CD1c-positive myeloid dendritic cell (primary cell): ENCODE data around the gene RNF126.
A peak's percentile ranks its signal among the peaks of the same experiment; 100 is the strongest.

Experiments used
- DNase-seq: peaks from one replicate; pipeline ENCODE4 v3.0.0-alpha.2; 2016; ENCODE audit errors: extremely low spot score

The RNF126 gene

GRCh38 chr19:663682-664117 is 686 bp upstream of the RNF126 start:
- DNase-seq: no peak

- DNase-seq: peak; percentile 73
Observed at GRCh38 chr19:662207-662961, 630 bp downstream of the RNF126 start.

- DNase-seq: peak; percentile 62
Observed at GRCh38 chr19:661427-662196, 1.4 kb downstream of the RNF126 start.

DNA sequence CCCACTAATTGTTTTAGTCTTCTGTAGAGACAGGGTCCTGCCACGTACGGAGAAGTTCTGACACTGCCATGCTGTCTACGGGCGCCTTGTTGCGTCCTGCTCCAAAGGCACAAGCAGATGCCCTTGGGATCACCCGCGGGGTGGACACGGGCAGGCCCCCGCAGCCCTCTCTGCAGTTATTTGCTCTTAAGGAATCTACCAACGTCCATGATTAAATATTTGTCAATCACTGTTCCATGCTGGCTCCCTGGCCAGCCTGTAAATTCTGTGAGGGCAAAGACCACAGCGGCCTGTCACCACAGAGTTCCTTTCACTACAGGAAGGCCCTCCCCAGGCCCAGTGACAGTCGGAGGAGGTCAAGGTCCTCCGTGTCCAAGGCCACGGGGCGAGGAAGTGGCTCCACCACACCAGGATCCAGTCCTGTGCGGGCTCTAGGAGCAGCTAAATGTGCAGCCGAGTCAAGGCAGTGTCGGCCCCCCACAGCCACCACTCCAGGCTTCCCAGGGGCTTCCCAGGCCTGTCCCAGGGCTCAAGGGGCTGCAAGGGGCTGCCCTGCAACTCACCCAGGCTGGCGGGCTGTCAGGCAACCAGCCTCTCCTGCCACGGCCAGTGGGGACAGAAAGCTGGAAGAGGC is 2.1 kb downstream of the RNF126 start:
- peak; percentile 16 for DNase-seq

- peak; percentile 71 for DNase-seq
Observed at GRCh38 chr19:658916-659839, 3.8 kb downstream of the RNF126 start.

GRCh38 chr19:658059-658839 is 4.8 kb downstream of the RNF126 start:
- DNase-seq: no peak

- DNase-seq: no peak
Observed at GRCh38 chr19:657611-658010, 5.4 kb downstream of the RNF126 start.

- no peak for DNase-seq
Observed at GRCh38 chr19:656751-657559, 6.1 kb downstream of the RNF126 start.

DNA sequence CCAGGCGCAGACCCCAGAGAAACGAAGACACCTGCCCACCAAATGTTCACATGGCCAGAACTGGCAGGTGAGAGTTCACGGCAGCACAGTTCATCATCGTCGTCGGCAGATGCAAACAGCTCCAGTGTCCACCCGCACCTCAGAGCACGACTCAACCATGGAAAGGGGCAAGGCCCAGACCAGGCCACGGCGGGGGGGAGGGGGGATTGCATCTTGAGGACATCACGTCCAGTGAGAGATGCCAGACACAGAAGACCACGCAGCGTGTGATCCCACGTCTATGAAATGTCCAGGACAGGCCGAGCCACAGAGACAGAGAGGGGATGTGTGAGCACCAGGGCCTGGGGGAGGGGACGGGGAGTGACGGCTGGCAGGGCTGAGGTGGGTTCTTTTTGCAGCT is 7.3 kb downstream of the RNF126 start:
- DNase-seq: no peak

DNA sequence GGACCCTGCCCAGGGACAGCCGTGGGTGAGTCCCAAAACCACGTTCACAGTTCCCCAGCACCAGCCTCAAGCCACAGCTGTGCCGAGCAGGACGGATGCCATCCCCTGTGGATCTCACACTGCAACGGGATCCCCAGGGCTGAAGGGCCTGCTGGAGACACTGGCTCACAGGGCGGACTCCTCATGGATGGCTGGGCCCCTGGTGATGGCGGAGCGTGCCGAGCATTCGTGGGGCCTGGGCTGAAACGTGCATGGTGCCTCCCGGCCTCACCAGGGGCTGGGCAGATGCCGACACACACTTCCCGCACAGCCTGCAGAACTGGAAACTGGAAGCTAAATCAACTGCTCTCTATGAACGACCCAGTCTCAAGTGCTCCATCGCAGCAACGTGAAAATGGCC is 9.6 kb downstream of the RNF126 start:
- DNase-seq: no peak

- DNase-seq: no peak
Observed at GRCh38 chr19:652467-653389, 10.3 kb downstream of the RNF126 start.

DNA sequence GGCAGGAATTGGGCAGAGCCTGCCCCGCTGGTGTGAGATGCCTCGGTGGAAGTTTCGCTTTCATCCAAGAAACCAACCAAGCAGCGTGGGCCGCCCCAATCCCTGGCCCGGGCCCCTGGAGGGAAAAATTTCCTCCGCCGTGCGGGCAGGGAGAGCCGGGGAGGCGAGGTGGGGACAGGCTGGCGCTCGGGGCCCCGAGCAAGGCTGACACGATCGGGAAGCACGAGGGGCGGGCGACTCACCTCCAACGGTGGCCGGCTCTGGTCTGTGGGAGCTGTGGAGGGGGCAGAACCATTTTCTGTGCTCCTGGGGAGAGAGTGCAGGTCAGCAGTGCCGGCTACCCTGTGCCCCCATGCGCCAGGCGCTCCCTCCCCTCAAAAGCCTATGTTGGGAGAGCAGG is 11.0 kb downstream of the RNF126 start:
- DNase-seq: no peak

- DNase-seq: no peak
Observed at GRCh38 chr19:651114-651818, 11.7 kb downstream of the RNF126 start.

DNA sequence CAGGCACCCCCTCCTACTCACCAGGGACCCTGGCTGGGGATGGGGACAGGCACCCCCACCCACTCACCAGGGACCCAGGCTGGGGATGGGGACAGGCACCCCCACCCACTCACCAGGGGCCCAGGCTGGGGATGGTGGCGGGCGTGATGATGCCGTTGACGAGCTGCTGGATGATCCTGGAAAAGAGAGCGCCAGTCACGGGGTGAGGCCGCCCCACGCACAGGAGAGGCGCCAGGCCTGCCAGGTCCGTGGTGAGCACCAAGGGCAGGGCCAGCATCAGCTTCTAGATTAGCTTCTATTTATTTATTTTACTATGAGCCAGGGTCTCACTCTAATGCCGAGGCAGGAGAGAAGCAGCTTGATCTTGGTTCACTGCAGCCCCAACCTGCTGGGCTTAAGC is 12.9 kb downstream of the RNF126 start:
- DNase-seq: no peak

- no peak for DNase-seq
Observed at GRCh38 chr19:648904-649801, 13.9 kb downstream of the RNF126 start.

DNA sequence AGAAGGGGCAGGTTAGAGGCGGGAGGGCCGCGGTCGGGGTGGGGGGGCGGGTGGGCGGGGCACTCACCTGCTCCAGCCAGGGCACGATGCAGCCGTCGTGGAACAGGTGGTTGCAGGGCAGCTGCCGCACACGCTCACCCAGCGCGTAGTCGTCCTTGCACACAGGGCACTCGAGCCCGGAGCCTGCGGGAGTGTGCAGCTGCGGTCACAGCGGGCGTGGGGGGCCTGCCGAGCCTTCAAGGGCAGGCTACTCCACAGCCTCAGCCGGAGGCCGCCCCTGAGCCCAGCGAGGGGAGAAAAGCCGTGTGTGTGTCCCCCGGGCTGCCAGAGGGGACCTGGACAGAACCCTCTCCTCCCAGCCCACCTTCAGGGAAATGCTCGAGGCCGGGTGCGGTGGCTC is 14.7 kb downstream of the RNF126 start:
- DNase-seq: no peak

- no peak for DNase-seq
Observed at GRCh38 chr19:647566-648284, 15.3 kb downstream of the RNF126 start.
